AG09319 (cell line): ENCODE measurements around the gene KCNJ6.

Source experiments
- DNase-seq: peaks from one replicate; pipeline ENCODE4 v3.0.0-alpha.2; 2010; ENCODE audit warnings: low read depth; ENCODE audit errors: extremely low read depth
- TF ChIP-seq, protein P1 (sequence below): IDR thresholded peaks from 2 replicates; pipeline ENCODE4 v1.5.1; 2011; ENCODE audit warnings: low read depth, mild to moderate bottlenecking, inconsistent platforms, low read length, moderate library complexity

Gene KCNJ6

DNA sequence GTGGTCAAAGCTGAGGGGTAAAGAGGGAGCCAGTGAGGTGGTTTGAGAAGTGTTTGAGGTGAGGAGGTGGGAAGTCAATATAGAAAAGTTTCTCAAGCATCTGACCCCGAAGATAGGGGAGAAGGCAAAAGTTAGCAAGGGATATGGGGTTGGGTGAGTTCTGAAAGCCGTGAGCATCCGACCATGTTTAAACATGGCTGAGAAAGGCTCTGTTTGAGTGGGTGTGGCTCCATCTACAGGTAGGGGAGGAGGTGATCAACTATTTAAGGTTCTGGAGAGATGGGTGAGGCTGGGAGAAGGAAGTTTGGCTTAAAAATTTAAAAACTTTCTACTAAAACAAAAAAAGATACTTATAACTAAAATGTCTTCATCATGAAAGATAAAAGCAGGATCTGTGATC is 273.8 kb downstream of the KCNJ6 start:
- no peak for DNase-seq
- TF ChIP-seq, protein P1, sequence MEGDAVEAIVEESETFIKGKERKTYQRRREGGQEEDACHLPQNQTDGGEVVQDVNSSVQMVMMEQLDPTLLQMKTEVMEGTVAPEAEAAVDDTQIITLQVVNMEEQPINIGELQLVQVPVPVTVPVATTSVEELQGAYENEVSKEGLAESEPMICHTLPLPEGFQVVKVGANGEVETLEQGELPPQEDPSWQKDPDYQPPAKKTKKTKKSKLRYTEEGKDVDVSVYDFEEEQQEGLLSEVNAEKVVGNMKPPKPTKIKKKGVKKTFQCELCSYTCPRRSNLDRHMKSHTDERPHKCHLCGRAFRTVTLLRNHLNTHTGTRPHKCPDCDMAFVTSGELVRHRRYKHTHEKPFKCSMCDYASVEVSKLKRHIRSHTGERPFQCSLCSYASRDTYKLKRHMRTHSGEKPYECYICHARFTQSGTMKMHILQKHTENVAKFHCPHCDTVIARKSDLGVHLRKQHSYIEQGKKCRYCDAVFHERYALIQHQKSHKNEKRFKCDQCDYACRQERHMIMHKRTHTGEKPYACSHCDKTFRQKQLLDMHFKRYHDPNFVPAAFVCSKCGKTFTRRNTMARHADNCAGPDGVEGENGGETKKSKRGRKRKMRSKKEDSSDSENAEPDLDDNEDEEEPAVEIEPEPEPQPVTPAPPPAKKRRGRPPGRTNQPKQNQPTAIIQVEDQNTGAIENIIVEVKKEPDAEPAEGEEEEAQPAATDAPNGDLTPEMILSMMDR = no peak; the same call in 1 of the 2 replicates

DNA sequence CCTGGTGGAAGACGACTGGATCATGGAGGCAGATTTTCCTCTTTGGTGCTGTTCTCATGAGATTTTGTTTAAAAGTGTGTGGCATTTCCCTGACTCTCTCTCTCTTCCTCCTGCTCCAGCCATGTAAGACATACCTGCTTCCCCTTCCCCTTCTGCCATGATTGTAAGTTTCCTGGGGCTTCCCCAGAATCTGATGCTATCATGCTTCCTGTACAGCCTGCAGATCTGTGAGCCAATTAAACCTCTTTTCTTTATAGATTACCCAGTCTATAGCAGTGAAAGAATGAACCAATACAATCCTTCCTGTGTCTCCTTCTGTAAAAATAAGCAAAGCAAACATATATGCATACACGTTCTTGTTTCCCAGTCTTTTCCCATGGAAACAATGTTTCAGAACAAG is 276.5 kb downstream of the KCNJ6 start:
- TF ChIP-seq, protein P1 = no peak
- no peak for DNase-seq

DNA sequence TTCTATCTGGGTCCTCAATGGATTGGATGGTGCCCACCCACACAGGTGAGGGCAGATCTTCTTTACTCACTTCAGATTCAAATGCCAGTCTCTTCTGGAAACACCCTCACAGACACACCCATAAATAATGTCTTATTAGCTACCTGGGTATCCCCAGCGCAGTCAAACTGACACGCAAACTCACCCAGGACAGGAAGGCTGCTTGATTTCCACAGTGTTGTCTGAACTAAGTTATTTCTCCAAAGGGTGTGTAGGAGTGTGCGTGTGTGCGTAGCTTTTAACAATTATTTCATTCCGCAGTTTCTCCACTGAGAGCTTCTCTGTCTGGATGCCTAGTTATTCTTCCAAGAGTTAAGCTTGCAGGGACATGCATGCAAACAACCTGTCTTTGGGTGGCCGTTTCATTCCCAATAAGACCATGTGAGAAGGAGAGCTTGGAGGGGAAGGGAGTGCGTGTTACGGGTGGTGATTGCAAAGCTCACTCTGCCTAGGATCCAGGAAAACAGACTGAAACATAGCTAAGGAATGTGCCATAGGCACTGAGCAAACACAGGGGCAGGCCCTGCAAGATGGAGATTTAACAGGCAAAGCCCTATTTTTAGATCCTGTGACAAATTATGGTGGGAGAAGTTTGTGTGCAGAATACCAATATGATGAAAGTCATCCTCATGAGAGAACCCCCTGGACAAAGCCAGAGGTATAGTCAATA is 280.0 kb downstream of the KCNJ6 start:
- DNase-seq = peak; percentile 1
- TF ChIP-seq, protein P1 = no peak

DNA sequence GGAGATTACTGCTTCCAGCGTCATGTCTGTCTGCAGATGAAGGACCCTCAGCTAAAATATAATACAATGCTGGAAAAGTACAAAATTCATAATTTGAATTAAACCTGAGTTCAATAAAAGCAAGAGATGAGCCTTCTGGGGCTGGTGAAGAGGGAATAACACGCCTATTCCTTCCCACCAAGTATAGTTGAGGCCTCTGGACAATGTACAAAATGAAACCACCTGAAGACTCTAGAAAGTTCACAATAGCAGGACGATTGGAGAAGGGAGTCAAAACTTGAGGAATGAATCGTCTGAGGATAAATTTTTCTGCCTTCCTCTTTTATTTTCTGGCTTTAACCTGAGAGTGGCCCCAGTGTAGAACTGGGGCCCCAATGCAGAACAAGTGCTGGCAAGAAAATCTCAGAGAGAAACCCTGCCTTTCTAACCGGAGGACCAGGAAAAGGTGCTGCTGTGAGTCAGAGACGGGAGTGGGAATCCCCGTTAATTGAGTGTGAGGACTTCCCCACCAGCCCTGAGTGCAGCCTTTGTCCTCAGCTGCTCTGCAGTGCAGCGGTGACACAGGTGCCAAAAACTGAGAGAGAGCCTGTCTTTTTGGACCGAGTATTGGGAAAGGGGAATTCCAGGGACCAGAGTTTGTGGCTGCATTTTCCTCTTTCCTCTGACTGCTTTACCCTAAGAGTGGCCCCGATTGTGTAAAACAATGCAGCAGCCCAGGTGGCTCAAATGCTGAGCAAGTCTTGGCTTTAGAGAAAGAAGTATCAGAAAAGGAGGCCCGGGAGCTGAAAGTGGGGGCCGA is 284.7 kb downstream of the KCNJ6 start:
- TF ChIP-seq, protein P1 = no peak

DNA sequence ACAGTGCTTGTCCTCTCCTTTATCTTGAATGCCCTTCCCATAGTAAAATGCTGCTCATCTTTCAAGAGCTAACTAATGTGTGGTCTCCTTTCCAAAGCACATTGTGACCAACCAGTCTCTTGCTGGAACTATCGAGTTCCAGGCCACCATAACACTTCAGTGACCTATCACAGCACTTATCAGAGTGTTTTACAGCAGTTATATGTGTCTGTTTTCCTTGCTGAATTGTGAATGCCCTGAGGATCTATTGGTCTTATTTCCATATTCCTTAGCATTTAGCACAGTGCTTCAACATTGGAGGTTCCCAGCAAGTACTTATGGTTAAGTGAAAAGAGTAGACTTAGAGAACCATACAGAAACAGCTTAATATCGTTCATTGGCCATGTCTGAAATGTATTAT is 285.4 kb downstream of the KCNJ6 start:
- TF ChIP-seq, protein P1 = no peak
- DNase-seq = no peak

More for the DNA sequence above, 284.7 kb downstream of the KCNJ6 start:
- DNase-seq = no peak

DNA sequence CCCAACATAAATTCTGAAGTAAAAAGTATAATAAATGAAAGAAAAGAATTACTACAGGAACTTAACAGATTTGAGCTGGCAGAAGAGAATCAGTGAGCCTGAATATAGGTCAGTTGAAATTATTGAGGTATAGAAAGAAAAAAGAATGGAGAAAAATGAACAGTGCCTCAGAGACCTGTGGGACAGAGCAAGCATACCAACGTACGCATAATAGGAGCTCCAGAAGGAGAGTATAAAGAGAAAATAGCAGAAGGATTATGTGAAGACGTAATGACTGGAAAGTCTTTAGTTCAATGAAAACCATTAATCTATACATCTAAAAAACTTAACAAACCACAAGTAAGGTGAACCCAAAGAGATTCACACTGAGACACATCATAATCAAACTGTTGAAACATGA is 287.9 kb downstream of the KCNJ6 start:
- TF ChIP-seq, protein P1 = no peak
- no peak for DNase-seq

DNA sequence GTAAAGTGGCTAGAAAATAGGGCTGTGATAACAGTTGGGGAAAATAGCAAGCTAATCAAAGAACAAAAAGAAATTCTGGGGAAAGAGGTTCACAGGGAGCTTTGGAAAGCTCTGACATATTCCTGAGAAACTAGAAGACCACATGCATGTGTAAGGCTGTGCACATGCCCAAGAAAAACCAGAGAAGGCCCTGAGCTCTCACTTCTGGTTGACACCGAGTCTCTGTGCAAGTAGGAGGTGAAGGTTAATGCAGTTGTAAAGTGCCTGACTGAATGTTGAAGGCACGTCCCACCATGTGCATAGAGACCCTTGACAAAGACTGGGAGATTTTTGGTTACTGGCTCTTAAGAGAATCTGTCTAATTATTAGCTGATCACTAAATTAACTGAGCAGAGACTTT is 288.7 kb downstream of the KCNJ6 start:
- TF ChIP-seq, protein P1 = no peak
- DNase-seq = no peak
